Right lobe of liver (tissue), 4 donors: ENCODE results near the gene IPPK.

Experiments used
- POLR2A ChIP-seq: fragments of 450-650 bp; IDR thresholded peaks from one replicate; pipeline ENCODE4 v1.6.1; 2017; ENCODE audit warnings: antibody characterized with exemption, mild to moderate bottlenecking
- TF ChIP-seq, protein P1 (sequence below), 4 donors: fragments of 200-600 bp in 3 of 4; fragments of 450-650 bp in 1 of 4; IDR thresholded peaks; one replicate each; pipeline versions ENCODE4 v1.5.1 to v1.8.0; 2016 to 2022; ENCODE audit warnings: antibody characterized with exemption in 4 of 4, mild to moderate bottlenecking in 2 of 4
- donor health status: DM: no; HTN: no; CAD: no.
- donor health status: DM: no; HTN: no; CAD: no.
- donor health status: DM: no; HTN: yes; CAD: no.

- TF ChIP-seq, protein P1, sequence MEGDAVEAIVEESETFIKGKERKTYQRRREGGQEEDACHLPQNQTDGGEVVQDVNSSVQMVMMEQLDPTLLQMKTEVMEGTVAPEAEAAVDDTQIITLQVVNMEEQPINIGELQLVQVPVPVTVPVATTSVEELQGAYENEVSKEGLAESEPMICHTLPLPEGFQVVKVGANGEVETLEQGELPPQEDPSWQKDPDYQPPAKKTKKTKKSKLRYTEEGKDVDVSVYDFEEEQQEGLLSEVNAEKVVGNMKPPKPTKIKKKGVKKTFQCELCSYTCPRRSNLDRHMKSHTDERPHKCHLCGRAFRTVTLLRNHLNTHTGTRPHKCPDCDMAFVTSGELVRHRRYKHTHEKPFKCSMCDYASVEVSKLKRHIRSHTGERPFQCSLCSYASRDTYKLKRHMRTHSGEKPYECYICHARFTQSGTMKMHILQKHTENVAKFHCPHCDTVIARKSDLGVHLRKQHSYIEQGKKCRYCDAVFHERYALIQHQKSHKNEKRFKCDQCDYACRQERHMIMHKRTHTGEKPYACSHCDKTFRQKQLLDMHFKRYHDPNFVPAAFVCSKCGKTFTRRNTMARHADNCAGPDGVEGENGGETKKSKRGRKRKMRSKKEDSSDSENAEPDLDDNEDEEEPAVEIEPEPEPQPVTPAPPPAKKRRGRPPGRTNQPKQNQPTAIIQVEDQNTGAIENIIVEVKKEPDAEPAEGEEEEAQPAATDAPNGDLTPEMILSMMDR (IDR thresholded peaks at IDR 0.05): no peak
- no peak for TF ChIP-seq POLR2A
These were observed 11.8 kb downstream of the IPPK start for GRCh38 chr9:92658176-92658575.
